HG03139 (cell line): Measurements from ENCODE around the gene MAPK10.

Experiments
- ATAC-seq: cut with Tn5 transposase; IDR thresholded peaks from one replicate; pipeline ENCODE4 v1.9.1; 2021; ENCODE audit not compliant: unreplicated experiment

Gene MAPK10

GRCh38 chr4:86359944-86360478, at the start of gene MAPK10:
Gene MAPK10 (minus strand): TSS chr4:86360053.
- peak; percentile 100 for ATAC-seq

- no peak for ATAC-seq
Observed at GRCh38 chr4:86403575-86403974, 43.7 kb upstream of the MAPK10 start.

- no peak for ATAC-seq
Observed at GRCh38 chr4:86401826-86402225, 42.0 kb upstream of the MAPK10 start.

- no peak for ATAC-seq
Observed at GRCh38 chr4:86400216-86400615, 40.4 kb upstream of the MAPK10 start.

- ATAC-seq, result peak; percentile 75
Observed at GRCh38 chr4:86398187-86398586, 38.3 kb upstream of the MAPK10 start.

GRCh38 chr4:86393749-86394148, 33.9 kb upstream of the MAPK10 start:
- no peak for ATAC-seq

- ATAC-seq, result no peak
Observed at GRCh38 chr4:86389664-86390063, 29.8 kb upstream of the MAPK10 start.

GRCh38 chr4:86388252-86388651, 28.4 kb upstream of the MAPK10 start:
- ATAC-seq, result no peak

- no peak for ATAC-seq
Observed at GRCh38 chr4:86386817-86387415, 27.1 kb upstream of the MAPK10 start.

GRCh38 chr4:86386201-86386600, 26.3 kb upstream of the MAPK10 start:
- no peak for ATAC-seq

GRCh38 chr4:86381431-86381830, 21.6 kb upstream of the MAPK10 start:
- ATAC-seq, result no peak

- ATAC-seq, result no peak
Observed at GRCh38 chr4:86380181-86380724, 20.4 kb upstream of the MAPK10 start.

GRCh38 chr4:86376850-86377249, 17.0 kb upstream of the MAPK10 start:
- no peak for ATAC-seq

- no peak for ATAC-seq
Observed at GRCh38 chr4:86368433-86368832, 8.6 kb upstream of the MAPK10 start.

GRCh38 chr4:86367577-86367976, 7.7 kb upstream of the MAPK10 start:
- ATAC-seq, result no peak

- ATAC-seq, result no peak
Observed at GRCh38 chr4:86366920-86367319, 7.1 kb upstream of the MAPK10 start.

- ATAC-seq, result no peak
Observed at GRCh38 chr4:86362510-86362909, 2.7 kb upstream of the MAPK10 start.

- ATAC-seq, result no peak
Observed at GRCh38 chr4:86358257-86358656, 1.6 kb downstream of the MAPK10 start.

GRCh38 chr4:86357608-86358007, 2.2 kb downstream of the MAPK10 start:
- ATAC-seq, result no peak

- no peak for ATAC-seq
Observed at GRCh38 chr4:86356425-86357210, 3.2 kb downstream of the MAPK10 start.

- no peak for ATAC-seq
Observed at GRCh38 chr4:86354390-86354789, 5.5 kb downstream of the MAPK10 start.

GRCh38 chr4:86346320-86346719, 13.5 kb downstream of the MAPK10 start:
- ATAC-seq, result no peak
